Fibroblast of lung (primary cell): ENCODE data around the gene CNTN1. TPM values are rescaled to one million over a fixed set of nuclear protein-coding genes. Genes with fewer than 3 reads are reported as not detected.

Source experiments
- DNase-seq, 2 donors: peaks; one replicate each; pipeline versions ENCODE4 v3.0.0 to v3.0.0-alpha.2; 2010; ENCODE audit warnings: low read depth in 2 of 2
- H2AFZ ChIP-seq: 2 replicates; pipeline ENCODE4 v1.5.1; 2012; ENCODE audit warnings: low read length, control low read depth, inconsistent platforms
- H3K27ac ChIP-seq: 2 replicates; pipeline ENCODE4 v1.5.1; 2011; ENCODE audit warnings: low read length, control low read depth; ENCODE audit not compliant: insufficient read depth
- H3K27me3 ChIP-seq: 2 replicates; pipeline ENCODE4 v1.5.1; 2011; ENCODE audit warnings: mild to moderate bottlenecking, low read length; ENCODE audit not compliant: control insufficient read depth, insufficient read depth
- H3K36me3 ChIP-seq: 2 replicates; pipeline ENCODE4 v1.5.1; 2011; ENCODE audit warnings: low read length; ENCODE audit not compliant: control insufficient read depth, insufficient read depth
- H3K4me1 ChIP-seq: 2 replicates; pipeline ENCODE4 v1.5.1; 2011; ENCODE audit warnings: low read length; ENCODE audit not compliant: control insufficient read depth, insufficient read depth; ENCODE audit errors: extremely low read depth
- H3K4me2 ChIP-seq: 2 replicates; pipeline ENCODE4 v1.5.1; 2011; ENCODE audit warnings: low read length, control low read depth; ENCODE audit not compliant: insufficient read depth; ENCODE audit errors: extremely low read depth
- H3K4me3 ChIP-seq, 4 experiments: fragments of 200-600 bp in 1 of 4; sonication (generic) in 1 of 4; replicated peaks in 1 of 4; 2 replicates each; pipeline ENCODE4 v1.5.1; 2011 to 2016; ENCODE audit warnings: low read length in 4 of 4, low read depth in 3 of 4, mild to moderate bottlenecking in 3 of 4, control low read depth in 2 of 4, inconsistent platforms in 1 of 4, mixed read lengths in 1 of 4; ENCODE audit not compliant: insufficient read depth in 1 of 4; ENCODE audit errors: control extremely low read depth in 1 of 4
- H3K79me2 ChIP-seq: 2 replicates; pipeline ENCODE4 v1.5.1; 2012; ENCODE audit warnings: mild to moderate bottlenecking, low read length, inconsistent platforms; ENCODE audit not compliant: control insufficient read depth, insufficient read depth
- H3K9ac ChIP-seq: 2 replicates; pipeline ENCODE4 v1.5.1; 2011; ENCODE audit warnings: mild to moderate bottlenecking, low read length, control low read depth; ENCODE audit not compliant: insufficient read depth
- H3K9me3 ChIP-seq: 2 replicates; pipeline ENCODE4 v1.5.1; 2012; ENCODE audit warnings: low read depth, low read length; ENCODE audit not compliant: control insufficient read depth, insufficient read depth
- H4K20me1 ChIP-seq: 2 replicates; pipeline ENCODE4 v1.5.1; 2011; ENCODE audit warnings: low read length; ENCODE audit not compliant: control insufficient read depth, insufficient read depth; ENCODE audit errors: extremely low read depth
- EZH2 ChIP-seq: IDR thresholded peaks from 2 replicates; pipeline ENCODE4 v1.5.1; 2012; ENCODE audit warnings: low read length, control low read depth, mild to moderate bottlenecking; ENCODE audit errors: missing control alignments
- polyA plus RNA-seq, 2 donors: library from polyadenylated mRNA; depleted of rRNA in 1 of 2; stranded (reverse) in 1 of 2; unstranded in 1 of 2; fragments of >200 nt; gene quantifications; 2 replicates each; pipeline ENCODE4 v1.2.1, GENCODE V29; 2011 to 2012; ENCODE audit warnings: missing spikeins in 1 of 2
- total RNA-seq: library from RNA; depleted of rRNA; stranded (reverse); fragments of >200 nt; gene quantifications from 2 replicates; pipeline ENCODE4 v1.2.1, GENCODE V29; 2014
- TF ChIP-seq, protein P1 (sequence below), 2 donors: IDR thresholded peaks in 1 of 2; conservative IDR thresholded peaks in 1 of 2; 1 replicate in 1 of 2; 2 replicates in 1 of 2; pipeline ENCODE4 v1.5.1; 2011 to 2012; ENCODE audit warnings: low read length in 2 of 2, control low read depth in 1 of 2, inconsistent platforms in 1 of 2, low read depth in 1 of 2, mild to moderate bottlenecking in 1 of 2

Gene CNTN1
- total and polyA plus RNA-seq, 2 donors (not counting 1 experiment from before 2014, with no cell fraction given): 0.22 to 0.83 TPM

DNA sequence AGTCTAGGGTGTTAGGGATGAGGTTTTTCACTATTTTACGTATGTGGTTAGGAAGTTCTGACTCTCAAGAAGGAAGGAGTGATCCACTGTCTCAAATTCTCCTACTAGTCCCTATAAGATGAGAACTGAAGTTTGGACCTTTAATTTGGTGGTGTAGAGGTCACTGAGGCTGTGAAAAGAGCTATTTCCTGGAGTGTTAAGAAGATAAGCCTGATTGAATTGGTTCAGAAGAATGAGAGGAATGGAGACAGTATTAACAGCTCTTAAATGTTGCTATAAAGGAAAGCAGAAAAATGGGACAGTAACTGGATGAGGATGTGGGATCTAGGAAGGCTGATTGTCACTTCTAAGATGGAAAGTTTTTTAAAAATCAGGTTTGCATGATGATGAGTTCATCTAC lies 57.6 kb downstream of the CNTN1 start:
- no peaks in the 10 kb centered on the region for H3K9me3 ChIP-seq
- DNase-seq: no peak
- H3K4me1 ChIP-seq: no peaks in the 10 kb centered on the region
- H4K20me1 ChIP-seq: no peaks in the 10 kb centered on the region
- H3K27me3 ChIP-seq: no peaks in the 10 kb centered on the region
- H3K36me3 ChIP-seq: no peaks in the 10 kb centered on the region
- H3K4me3 ChIP-seq: no peak overlapping the region
- no peak overlapping the region for H2AFZ ChIP-seq
- H3K79me2 ChIP-seq: no peaks in the 10 kb centered on the region
- TF ChIP-seq EZH2: no peak
- TF ChIP-seq, protein P1, sequence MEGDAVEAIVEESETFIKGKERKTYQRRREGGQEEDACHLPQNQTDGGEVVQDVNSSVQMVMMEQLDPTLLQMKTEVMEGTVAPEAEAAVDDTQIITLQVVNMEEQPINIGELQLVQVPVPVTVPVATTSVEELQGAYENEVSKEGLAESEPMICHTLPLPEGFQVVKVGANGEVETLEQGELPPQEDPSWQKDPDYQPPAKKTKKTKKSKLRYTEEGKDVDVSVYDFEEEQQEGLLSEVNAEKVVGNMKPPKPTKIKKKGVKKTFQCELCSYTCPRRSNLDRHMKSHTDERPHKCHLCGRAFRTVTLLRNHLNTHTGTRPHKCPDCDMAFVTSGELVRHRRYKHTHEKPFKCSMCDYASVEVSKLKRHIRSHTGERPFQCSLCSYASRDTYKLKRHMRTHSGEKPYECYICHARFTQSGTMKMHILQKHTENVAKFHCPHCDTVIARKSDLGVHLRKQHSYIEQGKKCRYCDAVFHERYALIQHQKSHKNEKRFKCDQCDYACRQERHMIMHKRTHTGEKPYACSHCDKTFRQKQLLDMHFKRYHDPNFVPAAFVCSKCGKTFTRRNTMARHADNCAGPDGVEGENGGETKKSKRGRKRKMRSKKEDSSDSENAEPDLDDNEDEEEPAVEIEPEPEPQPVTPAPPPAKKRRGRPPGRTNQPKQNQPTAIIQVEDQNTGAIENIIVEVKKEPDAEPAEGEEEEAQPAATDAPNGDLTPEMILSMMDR (conservative IDR thresholded peaks at IDR 0.05 in 1 of 2, IDR thresholded peaks at IDR 0.05 in 1 of 2; ENCODE audit: low read depth in 1 of 2, low read length in 2 of 2): no peak
- no peak overlapping the region for H3K4me2 ChIP-seq
- H3K27ac ChIP-seq: no peak overlapping the region
- no peak overlapping the region for H3K9ac ChIP-seq

DNA sequence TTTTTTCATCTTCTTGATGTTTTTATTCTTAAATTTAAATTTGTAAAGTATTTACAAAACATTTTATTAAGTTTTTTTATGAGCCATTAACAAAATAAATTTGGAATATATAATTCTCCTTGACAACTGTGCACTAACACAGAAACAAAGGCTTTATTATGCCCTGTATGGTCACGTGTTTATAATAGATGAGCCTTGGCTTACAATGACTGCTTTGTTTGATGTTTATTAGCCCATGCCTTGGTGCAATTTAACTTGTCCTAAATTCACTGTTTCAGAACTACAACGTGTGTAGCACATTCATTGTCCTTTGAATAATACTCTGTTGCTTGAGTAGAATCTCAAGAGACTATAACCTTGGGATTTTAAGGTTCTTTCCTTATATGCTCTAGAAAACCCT lies 59.8 kb downstream of the CNTN1 start:
- no peak overlapping the region for H3K4me3 ChIP-seq
- no peak for DNase-seq
- no peaks in the 10 kb centered on the region for H3K36me3 ChIP-seq
- no peak overlapping the region for H3K27ac ChIP-seq
- no peak overlapping the region for H2AFZ ChIP-seq
- H3K4me1 ChIP-seq: no peaks in the 10 kb centered on the region
- H3K9ac ChIP-seq: no peak overlapping the region
- H4K20me1 ChIP-seq: no peaks in the 10 kb centered on the region
- H3K27me3 ChIP-seq: no peaks in the 10 kb centered on the region
- no peaks in the 10 kb centered on the region for H3K79me2 ChIP-seq
- no peak overlapping the region for H3K4me2 ChIP-seq
- H3K9me3 ChIP-seq: no peaks in the 10 kb centered on the region
- no peak for TF ChIP-seq EZH2
- TF ChIP-seq, protein P1 (conservative IDR thresholded peaks at IDR 0.05 in 1 of 2, IDR thresholded peaks at IDR 0.05 in 1 of 2; ENCODE audit: low read depth in 1 of 2, low read length in 2 of 2): no peak

DNA sequence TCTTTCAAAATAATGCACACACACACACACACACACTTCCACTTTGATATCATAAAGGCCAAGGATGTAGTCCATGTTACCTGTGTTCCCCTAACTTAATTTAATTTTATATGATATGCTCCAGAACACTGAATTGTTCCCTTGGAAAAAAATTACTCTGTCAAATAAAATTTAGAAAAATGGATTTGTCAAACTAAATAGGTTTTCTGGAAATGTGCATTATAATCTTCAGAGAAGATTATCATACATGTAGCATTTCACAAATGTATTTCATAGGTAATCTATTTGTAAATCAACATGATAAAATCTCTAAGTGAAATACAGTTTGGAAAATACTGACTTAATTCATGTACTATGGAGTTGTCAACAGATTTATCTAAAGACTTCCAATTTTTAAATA lies 68.6 kb downstream of the CNTN1 start:
- no peak overlapping the region for H2AFZ ChIP-seq
- no peak overlapping the region for H3K27ac ChIP-seq
- TF ChIP-seq, protein P1 (conservative IDR thresholded peaks at IDR 0.05 in 1 of 2, IDR thresholded peaks at IDR 0.05 in 1 of 2; ENCODE audit: low read depth in 1 of 2, low read length in 2 of 2): no peak
- TF ChIP-seq EZH2: no peak
- no peak overlapping the region for H3K4me3 ChIP-seq
- no peak overlapping the region for H3K9ac ChIP-seq
- no peaks in the 10 kb centered on the region for H3K27me3 ChIP-seq
- DNase-seq: no peak
- no peaks in the 10 kb centered on the region for H4K20me1 ChIP-seq
- no peaks in the 10 kb centered on the region for H3K9me3 ChIP-seq
- no peak overlapping the region for H3K4me2 ChIP-seq
- H3K79me2 ChIP-seq: no peaks in the 10 kb centered on the region
- H3K36me3 ChIP-seq: no peaks in the 10 kb centered on the region
- no peaks in the 10 kb centered on the region for H3K4me1 ChIP-seq
